Stimulated activated CD4-positive, alpha-beta T cell treated with anti-CD3 and anti-CD28 coated beads, Interleukin-12 subunit alpha, Interleukin-12 subunit beta, amount 100 ng/mL, for 48 hours (primary cell): ENCODE results near the gene BNC2.

Experiments
- DNase-seq, 3 donors: peaks; one replicate each; pipeline ENCODE4 v3.0.0-alpha.2; 2020; ENCODE audit warnings: low read depth in 2 of 3, low spot score in 1 of 3

BNC2 gene

DNA sequence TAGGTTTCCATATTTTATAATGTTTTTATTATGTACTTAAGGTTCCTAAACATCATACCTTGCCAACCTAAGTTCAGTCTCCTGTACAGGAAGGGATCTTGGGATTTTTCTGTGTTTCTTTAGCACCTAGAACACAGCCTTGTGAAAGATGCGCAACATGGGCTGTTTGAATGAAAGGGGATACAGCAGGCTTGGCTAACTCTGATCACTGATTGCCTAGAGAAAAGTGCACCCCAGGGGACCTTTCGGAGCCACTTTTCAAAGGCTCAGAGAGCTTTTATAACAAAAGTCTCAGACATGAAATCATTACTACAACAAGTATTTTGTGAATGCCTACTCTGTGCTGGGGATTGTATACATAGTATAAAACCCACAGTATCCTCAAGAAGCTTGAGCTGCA is 261.6 kb downstream of the BNC2 start:
- DNase-seq: no peak

GRCh38 chr9:16602494-16602893 is 268.0 kb downstream of the BNC2 start:
- no peak for DNase-seq

- DNase-seq: no peak
Observed at GRCh38 chr9:16601991-16602390, 268.5 kb downstream of the BNC2 start.

DNA sequence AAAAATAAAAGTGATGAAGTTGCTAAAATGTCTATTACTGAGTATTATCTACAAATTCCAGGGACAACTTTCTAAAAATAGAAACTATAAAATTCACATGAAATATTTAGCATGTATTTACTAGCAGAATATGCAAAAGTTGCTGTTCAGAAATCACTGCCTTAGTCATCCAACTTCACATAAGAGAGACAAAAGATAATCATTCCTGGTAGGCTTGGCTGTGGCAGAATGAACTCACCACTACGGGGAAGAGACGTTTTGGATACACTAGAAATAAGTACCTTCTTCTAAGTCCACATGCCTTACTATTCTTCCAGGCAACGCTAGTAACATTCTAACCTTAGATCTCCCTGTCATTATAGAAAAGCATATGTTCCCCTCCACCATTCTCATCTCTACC is 272.2 kb downstream of the BNC2 start:
- no peak for DNase-seq

- no peak for DNase-seq
Observed at GRCh38 chr9:16597136-16597535, 273.3 kb downstream of the BNC2 start.

GRCh38 chr9:16595227-16595626 is 275.2 kb downstream of the BNC2 start:
- DNase-seq: no peak

- DNase-seq: no peak
Observed at GRCh38 chr9:16594787-16595186, 275.7 kb downstream of the BNC2 start.

GRCh38 chr9:16593746-16594145 is 276.7 kb downstream of the BNC2 start:
- DNase-seq: no peak

DNA sequence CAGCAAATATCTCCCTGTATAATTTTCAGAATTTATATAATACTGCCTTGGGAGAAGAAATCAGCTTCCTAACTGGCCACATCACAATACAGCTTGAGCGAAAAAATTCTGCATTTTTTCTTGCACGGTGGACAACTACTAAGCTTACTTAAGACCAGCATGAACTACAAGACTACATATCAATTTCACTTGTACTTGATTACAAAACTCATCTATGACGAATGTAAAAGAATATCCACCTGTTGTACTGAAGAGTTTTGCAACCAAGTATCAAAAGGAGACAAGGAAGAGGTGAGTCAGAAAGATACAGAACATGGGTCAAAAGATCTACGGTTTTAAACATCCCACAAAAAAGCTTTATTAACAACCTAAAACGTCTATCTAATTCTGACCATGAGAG is 279.4 kb downstream of the BNC2 start:
- DNase-seq: no peak

DNA sequence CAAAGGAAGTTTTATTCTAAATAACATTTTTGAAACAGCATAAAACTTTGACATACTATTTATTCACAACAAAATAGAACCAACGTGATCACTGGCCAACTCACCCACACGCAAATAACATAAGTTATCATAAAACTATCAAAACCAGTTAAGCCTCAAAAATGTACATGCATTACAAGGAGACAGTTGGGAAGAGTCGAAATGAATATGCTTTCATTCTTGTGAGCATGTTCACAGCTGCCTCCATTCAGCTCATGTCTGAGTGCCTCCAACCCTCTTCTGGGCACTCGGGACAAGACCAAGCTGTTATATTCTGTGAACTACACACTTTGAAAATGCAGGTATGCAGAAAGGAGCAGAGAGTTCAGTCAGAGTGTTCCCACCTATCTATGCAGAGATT is 284.9 kb downstream of the BNC2 start:
- DNase-seq: no peak

GRCh38 chr9:16579872-16580432 is 290.5 kb downstream of the BNC2 start:
- no peak for DNase-seq

GRCh38 chr9:16575986-16576245 is 294.6 kb downstream of the BNC2 start:
- DNase-seq: no peak

GRCh38 chr9:16575142-16575985 is 295.1 kb downstream of the BNC2 start:
- DNase-seq: no peak

GRCh38 chr9:16572005-16572734 is 298.3 kb downstream of the BNC2 start:
- DNase-seq: no peak

- no peak for DNase-seq
Observed at GRCh38 chr9:16571127-16571802, 299.2 kb downstream of the BNC2 start.

GRCh38 chr9:16563446-16563845 is 307.0 kb downstream of the BNC2 start:
- DNase-seq: no peak

GRCh38 chr9:16561121-16561520 is 309.3 kb downstream of the BNC2 start:
- no peak for DNase-seq

DNA sequence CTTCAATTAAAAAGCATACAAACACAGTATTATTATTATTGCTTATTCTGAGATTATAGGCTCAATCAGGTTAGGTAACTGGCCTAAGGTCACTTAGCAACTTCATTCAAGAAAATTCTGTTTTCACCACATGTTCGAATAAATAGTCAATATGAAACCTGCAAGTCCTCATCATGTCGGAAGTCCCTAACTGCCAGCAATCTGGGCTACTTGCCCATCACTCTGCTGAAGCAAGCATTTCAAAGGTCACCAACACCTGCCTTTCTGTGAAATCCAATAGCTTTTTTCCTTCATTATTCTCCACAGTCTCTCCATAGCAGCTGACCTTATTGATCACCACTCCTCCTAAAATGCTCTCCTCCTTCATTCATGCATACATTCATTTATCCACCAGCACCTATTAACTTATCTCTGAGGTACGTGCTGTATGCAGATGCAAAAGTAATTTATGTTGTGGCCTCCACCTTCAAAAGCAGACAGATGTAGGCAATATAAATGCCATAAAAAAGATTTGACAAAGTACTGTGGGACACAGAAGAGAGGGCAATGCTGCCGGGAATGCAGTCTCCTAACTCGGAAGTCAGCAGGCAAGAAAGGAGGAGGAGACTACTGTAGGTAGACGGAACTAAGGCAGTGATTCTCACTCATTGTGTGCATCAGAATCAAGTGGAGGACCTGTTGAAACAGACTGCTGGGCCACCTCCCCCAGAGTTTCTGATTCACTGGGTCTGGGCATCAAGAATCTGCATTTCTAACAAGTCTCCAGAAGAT is 310.9 kb downstream of the BNC2 start:
- no peak for DNase-seq

GRCh38 chr9:16555802-16556201 is 314.7 kb downstream of the BNC2 start:
- DNase-seq: no peak

GRCh38 chr9:16553869-16554540 is 316.5 kb downstream of the BNC2 start:
- no peak for DNase-seq

DNA sequence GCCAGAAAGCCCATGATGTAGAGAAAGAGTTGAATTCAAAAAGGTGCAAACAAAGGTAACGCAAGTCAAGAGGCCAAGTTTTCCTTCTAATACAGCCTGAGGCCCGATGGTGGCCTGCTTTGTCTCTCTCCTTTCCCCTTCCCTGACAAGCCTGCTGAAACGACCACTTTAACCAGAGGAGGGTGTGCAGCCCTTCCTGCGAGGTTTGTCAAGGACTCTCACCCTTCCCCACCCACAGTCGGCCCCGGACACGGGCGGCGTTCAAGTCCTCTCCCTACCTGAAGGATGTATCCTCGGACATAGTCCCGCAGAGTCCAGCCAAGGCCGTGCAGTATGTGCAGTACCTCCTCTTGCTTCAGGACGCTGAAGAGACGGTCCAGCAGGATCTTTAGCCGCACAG is 318.2 kb downstream of the BNC2 start:
- DNase-seq: no peak
